HG03354 (cell line): ENCODE results near the gene OBI1.

Experiments used
- ATAC-seq: cut with Tn5 transposase; IDR thresholded peaks from one replicate; pipeline ENCODE4 v1.9.1; 2021; ENCODE audit warnings: mild to moderate bottlenecking; ENCODE audit not compliant: unreplicated experiment, poor library complexity, severe bottlenecking

OBI1 gene

GRCh38 chr13:78658630-78659449 lies at the start of gene OBI1:
Gene OBI1, minus strand, starts transcription at chr13:78659155. Its CDS starts 35 bp downstream, at chr13:78659120.
- peak; percentile 82 for ATAC-seq

GRCh38 chr13:78701383-78701782 lies 42.4 kb upstream of the OBI1 start:
- no peak for ATAC-seq

GRCh38 chr13:78700121-78700910 lies 41.4 kb upstream of the OBI1 start:
- ATAC-seq = no peak

GRCh38 chr13:78689011-78689410 lies 30.1 kb upstream of the OBI1 start:
- ATAC-seq = no peak

GRCh38 chr13:78686461-78686860 lies 27.5 kb upstream of the OBI1 start:
- no peak for ATAC-seq

GRCh38 chr13:78680576-78681350 lies 21.8 kb upstream of the OBI1 start:
- ATAC-seq = no peak

GRCh38 chr13:78680115-78680561 lies 21.2 kb upstream of the OBI1 start:
- no peak for ATAC-seq

- ATAC-seq = no peak
Observed at GRCh38 chr13:78679329-78679728, 20.4 kb upstream of the OBI1 start.

GRCh38 chr13:78675112-78675511 lies 16.2 kb upstream of the OBI1 start:
- ATAC-seq = no peak

- ATAC-seq = no peak
Observed at GRCh38 chr13:78674638-78675037, 15.7 kb upstream of the OBI1 start.

- ATAC-seq = no peak
Observed at GRCh38 chr13:78662467-78662866, 3.5 kb upstream of the OBI1 start.

GRCh38 chr13:78660495-78660857 lies 1.5 kb upstream of the OBI1 start:
- ATAC-seq = peak; percentile 15

GRCh38 chr13:78659732-78660494 lies 958 bp upstream of the OBI1 start:
- ATAC-seq = peak; percentile 38

- peak; percentile 16 for ATAC-seq
Observed at GRCh38 chr13:78659450-78659730, 435 bp upstream of the OBI1 start.

GRCh38 chr13:78657699-78658629 lies 991 bp downstream of the OBI1 start:
- ATAC-seq = peak; percentile 26

- ATAC-seq = no peak
Observed at GRCh38 chr13:78655906-78656305, 3.0 kb downstream of the OBI1 start.

GRCh38 chr13:78655007-78655406 lies 3.9 kb downstream of the OBI1 start:
- no peak for ATAC-seq

- no peak for ATAC-seq
Observed at GRCh38 chr13:78652651-78653050, 6.3 kb downstream of the OBI1 start.

GRCh38 chr13:78650717-78651083 lies 8.3 kb downstream of the OBI1 start:
- ATAC-seq = no peak
